GM21447 (cell line): ENCODE measurements around the gene KIF3B.
"Not testable (repeated sequence)": the region's sequence is repeated elsewhere in the genome, so short reads cannot be mapped to it uniquely, and the experiment has no call there.

Experiments used
- ATAC-seq: cut with Tn5 transposase; IDR thresholded peaks from one replicate; pipeline ENCODE4 v1.9.1; 2021; ENCODE audit not compliant: unreplicated experiment

KIF3B gene

GRCh38 chr20:32246208-32246607, 31.2 kb upstream of the KIF3B start:
- not testable (repeated sequence) for ATAC-seq

- no peak for ATAC-seq
These were observed 29.4 kb upstream of the KIF3B start for GRCh38 chr20:32248043-32248442.

- ATAC-seq, result no peak
These were observed 28.3 kb upstream of the KIF3B start for GRCh38 chr20:32249030-32249738.

GRCh38 chr20:32251470-32251869, 26.0 kb upstream of the KIF3B start:
- no peak for ATAC-seq

- ATAC-seq, result no peak
These were observed 25.3 kb upstream of the KIF3B start for GRCh38 chr20:32252189-32252588.

GRCh38 chr20:32260973-32261372, 16.5 kb upstream of the KIF3B start:
- not testable (repeated sequence) for ATAC-seq

GRCh38 chr20:32261644-32262043, 15.8 kb upstream of the KIF3B start:
- no peak for ATAC-seq

GRCh38 chr20:32263398-32263954, 14.0 kb upstream of the KIF3B start:
- ATAC-seq, result no peak

- ATAC-seq, result no peak
These were observed 5.8 kb upstream of the KIF3B start for GRCh38 chr20:32271620-32272019.

GRCh38 chr20:32274359-32274758, 3.1 kb upstream of the KIF3B start:
- no peak for ATAC-seq

- not testable (repeated sequence) for ATAC-seq
These were observed 2.3 kb upstream of the KIF3B start for GRCh38 chr20:32275163-32275562.

- ATAC-seq, result peak; percentile 85
These were observed 770 bp downstream of the KIF3B start for GRCh38 chr20:32278199-32278643.

- ATAC-seq, result no peak
These were observed 4.3 kb downstream of the KIF3B start for GRCh38 chr20:32281711-32282110.

- no peak for ATAC-seq
These were observed 5.0 kb downstream of the KIF3B start for GRCh38 chr20:32282461-32282860.

- ATAC-seq, result no peak
These were observed 7.7 kb downstream of the KIF3B start for GRCh38 chr20:32285082-32285620.

- ATAC-seq, result peak; percentile 65
These were observed 8.3 kb downstream of the KIF3B start for GRCh38 chr20:32285621-32286371.

- ATAC-seq, result no peak
These were observed 9.8 kb downstream of the KIF3B start for GRCh38 chr20:32287231-32287638.

GRCh38 chr20:32288225-32288849, 10.9 kb downstream of the KIF3B start:
- no peak for ATAC-seq

GRCh38 chr20:32289299-32289660, 11.8 kb downstream of the KIF3B start:
- ATAC-seq, result not testable (repeated sequence)

- ATAC-seq, result no peak
These were observed 12.4 kb downstream of the KIF3B start for GRCh38 chr20:32289661-32290431.

- no peak for ATAC-seq
These were observed 13.7 kb downstream of the KIF3B start for GRCh38 chr20:32291166-32291565.
